OCI-LY7 (cell line): ENCODE data around the gene RAB24. TPM values are rescaled to one million over a fixed set of nuclear protein-coding genes. Genes with fewer than 3 reads are reported as not detected.

Experiments
- BruUV-seq: library from RNA; stranded (reverse); fragments of 400-500 nt; replicated peaks from 2 replicates; lab custom pipeline; 2021; lab: Mats Ljungman, UMichigan
- CTCF ChIA-PET: fragments of 300-600 bp; sonication (Branson Sonifier 250); formaldehyde crosslinking; loops from one replicate; lab custom pipeline; 2022; ENCODE audit warnings: antibody characterized with exemption; ENCODE audit not compliant: unreplicated experiment; lab: Charles Lee
- POLR2A ChIA-PET: fragments of 300-600 bp; sonication (Branson Sonifier 250); formaldehyde crosslinking; loops from one replicate; lab custom pipeline; 2022; ENCODE audit warnings: antibody characterized with exemption; lab: Charles Lee
- DNase-seq: peaks from one replicate; pipeline ENCODE4 v3.0.0-alpha.2; 2015; ENCODE audit warnings: low spot score
- H2AFZ ChIP-seq: fragments of 200-600 bp; sonication (generic), shearing (Covaris generic); 2 replicates; pipeline ENCODE4 v1.6.1; 2014; ENCODE audit warnings: mild to moderate bottlenecking, antibody characterized with exemption, low read length, moderate library complexity
- H3K27ac ChIP-seq: fragments of 200-600 bp; sonication (generic); 2 replicates; pipeline ENCODE4 v1.5.1; 2014; ENCODE audit warnings: mixed run types, low read depth, mild to moderate bottlenecking, moderate library complexity, low read length, inconsistent platforms; ENCODE audit not compliant: poor library complexity, severe bottlenecking
- H3K36me3 ChIP-seq: fragments of 200-600 bp; sonication (generic); 2 replicates; pipeline ENCODE4 v1.6.1; 2014; ENCODE audit warnings: mild to moderate bottlenecking, antibody characterized with exemption, low read length, moderate library complexity, mixed read lengths; ENCODE audit not compliant: insufficient read depth
- H3K4me1 ChIP-seq: fragments of 200-600 bp; sonication (generic); 2 replicates; pipeline ENCODE4 v1.5.1; 2014; ENCODE audit warnings: mild to moderate bottlenecking, low read length; ENCODE audit not compliant: insufficient read depth, poor library complexity, severe bottlenecking
- H3K4me2 ChIP-seq: fragments of 200-600 bp; sonication (generic); 2 replicates; pipeline ENCODE4 v1.6.1; 2014; ENCODE audit warnings: mild to moderate bottlenecking, low read length
- H3K4me3 ChIP-seq: fragments of 200-600 bp; sonication (generic); 2 replicates; pipeline ENCODE4 v1.5.1; 2014; ENCODE audit warnings: mild to moderate bottlenecking, low read depth, low read length; ENCODE audit not compliant: poor library complexity, severe bottlenecking
- H3K79me2 ChIP-seq: fragments of 200-600 bp; sonication (generic); 2 replicates; pipeline ENCODE4 v1.6.1; 2016; ENCODE audit warnings: low read depth, mild to moderate bottlenecking, low read length, moderate library complexity, mixed read lengths; ENCODE audit not compliant: insufficient read depth
- H3K9me2 ChIP-seq: fragments of 200-600 bp; sonication (generic); 2 replicates; pipeline ENCODE4 v1.6.1; 2016; ENCODE audit warnings: mild to moderate bottlenecking, low read length, mixed read lengths; ENCODE audit not compliant: insufficient read depth
- H3K9me3 ChIP-seq: fragments of 200-600 bp; sonication (generic); 2 replicates; pipeline ENCODE4 v1.6.1; 2014; ENCODE audit warnings: mild to moderate bottlenecking, mixed run types, low read length, mixed read lengths
- H4K20me1 ChIP-seq: fragments of 200-600 bp; sonication (generic); 2 replicates; pipeline ENCODE4 v1.6.1; 2014; ENCODE audit warnings: mild to moderate bottlenecking, antibody characterized with exemption, low read length, moderate library complexity, mixed read lengths; ENCODE audit not compliant: insufficient read depth
- EZH2phosphoT487 ChIP-seq: fragments of 200-600 bp; sonication (generic); IDR thresholded peaks from 2 replicates; pipeline ENCODE4 v1.6.1; 2018; ENCODE audit warnings: low read depth, borderline replicate concordance, mild to moderate bottlenecking, mixed run types, antibody characterized with exemption, low read length, moderate library complexity, mixed read lengths
- intact Hi-C: fragments of 100-400 bp; cut with micrococcal nuclease; formaldehyde crosslinking; loops from one replicate; pipeline ENCODE4 v1.10.0; 2022; ENCODE audit not compliant: unreplicated experiment
- total RNA-seq, 2 experiments: library from RNA; depleted of rRNA in 1 of 2; stranded (reverse); fragments of >200 nt in 1 of 2; shearing (Covaris generic) in 1 of 2; gene quantifications; 2 replicates each; pipeline ENCODE4 v1.2.3, GENCODE V29; 2014 to 2022
- TF ChIP-seq, protein P1 (sequence below): fragments of 200-600 bp; sonication (generic); conservative IDR thresholded peaks from 2 replicates; pipeline ENCODE4 v1.5.1; 2014; ENCODE audit warnings: mild to moderate bottlenecking, antibody characterized with exemption, low read length, moderate library complexity, mixed read lengths

RAB24 gene
- total RNA-seq, 2 experiments from 2014 or later = 25.8 to 36.1 TPM

DNA sequence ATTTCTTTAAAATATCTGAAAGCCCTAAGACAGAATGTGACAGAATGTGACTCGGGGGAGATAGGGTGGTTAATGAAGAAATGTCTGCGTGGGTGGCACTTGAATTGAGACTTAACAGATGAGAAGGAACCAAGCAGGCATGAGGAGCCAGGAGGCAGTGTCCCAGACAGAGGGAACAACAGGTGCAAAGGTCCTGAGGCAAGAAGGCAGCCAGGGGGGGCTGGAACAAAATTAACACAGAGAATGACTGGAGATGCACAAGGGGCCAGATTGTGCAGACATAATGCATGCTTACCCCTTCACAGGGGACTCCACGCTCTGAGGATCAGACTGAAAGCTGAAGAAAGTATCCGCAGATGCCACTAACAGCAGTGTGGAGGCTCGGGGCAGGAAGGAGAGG lies 46.2 kb upstream of the RAB24 start:
- no peak for DNase-seq
- intact Hi-C loops = loop anchor here (2.0 kb wide), 1 partner anchor 37 kb away; no protein-coding TSS in a partner anchor
- no peak overlapping the region for H2AFZ ChIP-seq
- H3K36me3 ChIP-seq = peaks cover 41% of the 10 kb centered on the region
- POLR2A ChIA-PET = interaction anchor here (0.7 to 5.4 kb wide), 4 partner anchors 11 to 420 kb away, joined by 3 to 35 read pairs (median 3); no protein-coding TSS in a partner anchor
- no peak overlapping the region for H3K27ac ChIP-seq
- peaks cover 37% of the 10 kb centered on the region for H3K4me1 ChIP-seq
- CTCF ChIA-PET = no interaction called here
- H3K9me2 ChIP-seq = no peaks in the 10 kb centered on the region
- no peak for TF ChIP-seq EZH2phosphoT487
- TF ChIP-seq, protein P1, sequence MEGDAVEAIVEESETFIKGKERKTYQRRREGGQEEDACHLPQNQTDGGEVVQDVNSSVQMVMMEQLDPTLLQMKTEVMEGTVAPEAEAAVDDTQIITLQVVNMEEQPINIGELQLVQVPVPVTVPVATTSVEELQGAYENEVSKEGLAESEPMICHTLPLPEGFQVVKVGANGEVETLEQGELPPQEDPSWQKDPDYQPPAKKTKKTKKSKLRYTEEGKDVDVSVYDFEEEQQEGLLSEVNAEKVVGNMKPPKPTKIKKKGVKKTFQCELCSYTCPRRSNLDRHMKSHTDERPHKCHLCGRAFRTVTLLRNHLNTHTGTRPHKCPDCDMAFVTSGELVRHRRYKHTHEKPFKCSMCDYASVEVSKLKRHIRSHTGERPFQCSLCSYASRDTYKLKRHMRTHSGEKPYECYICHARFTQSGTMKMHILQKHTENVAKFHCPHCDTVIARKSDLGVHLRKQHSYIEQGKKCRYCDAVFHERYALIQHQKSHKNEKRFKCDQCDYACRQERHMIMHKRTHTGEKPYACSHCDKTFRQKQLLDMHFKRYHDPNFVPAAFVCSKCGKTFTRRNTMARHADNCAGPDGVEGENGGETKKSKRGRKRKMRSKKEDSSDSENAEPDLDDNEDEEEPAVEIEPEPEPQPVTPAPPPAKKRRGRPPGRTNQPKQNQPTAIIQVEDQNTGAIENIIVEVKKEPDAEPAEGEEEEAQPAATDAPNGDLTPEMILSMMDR = no peak
- H4K20me1 ChIP-seq = peaks cover 11% of the 10 kb centered on the region; the same call in 1 of the 2 replicates
- no peaks in the 10 kb centered on the region for H3K9me3 ChIP-seq
- peaks cover 60% of the 10 kb centered on the region for H3K79me2 ChIP-seq
- peak overlapping the region; percentile 90 for H3K4me3 ChIP-seq
- peak overlapping the region; percentile 98 for H3K4me2 ChIP-seq
- no TSS peak for BruUV-seq

GRCh38 chr5:177349362-177349647 lies 45.8 kb upstream of the RAB24 start:
- ChIA-PET POLR2A (interaction anchor here (0.7 to 5.4 kb wide), 3 partner anchors 12 to 78 kb away, joined by 3 to 35 read pairs (median 5); no protein-coding TSS in a partner anchor), CTCF (no interaction called here)
- no peaks in the 10 kb centered on the region for H3K9me3 ChIP-seq
- H3K27ac ChIP-seq = no peak overlapping the region
- peaks cover 37% of the 10 kb centered on the region for H3K4me1 ChIP-seq
- H4K20me1 ChIP-seq = peaks cover 11% of the 10 kb centered on the region; the same call in 1 of the 2 replicates
- DNase-seq = no peak
- peak overlapping the region; percentile 98 for H3K4me2 ChIP-seq
- no peak for TF ChIP-seq EZH2phosphoT487
- TF ChIP-seq, protein P1 = no peak
- no peak overlapping the region for H2AFZ ChIP-seq
- BruUV-seq = no TSS peak
- H3K79me2 ChIP-seq = peaks cover 61% of the 10 kb centered on the region
- H3K9me2 ChIP-seq = no peaks in the 10 kb centered on the region
- intact Hi-C loops = no loop called here
- H3K4me3 ChIP-seq = peak overlapping the region; percentile 90
- peaks cover 43% of the 10 kb centered on the region for H3K36me3 ChIP-seq

GRCh38 chr5:177347699-177348098 lies 44.2 kb upstream of the RAB24 start:
- ChIA-PET POLR2A (no interaction called here), CTCF (no interaction called here)
- Histone ChIP-seq H3K36me3 (peaks cover 58% of the 10 kb centered on the region), H3K9me3 (no peaks in the 10 kb centered on the region), H4K20me1 (peaks cover 11% of the 10 kb centered on the region; the same call in 1 of the 2 replicates), H3K4me3 (no peak overlapping the region), H3K9me2 (no peaks in the 10 kb centered on the region), H3K4me1 (peaks cover 37% of the 10 kb centered on the region), H3K79me2 (peaks cover 78% of the 10 kb centered on the region), H3K4me2 (peak overlapping the region; percentile 8), H2AFZ (no peak overlapping the region), H3K27ac (no peak overlapping the region)
- intact Hi-C loops = no loop called here
- no TSS peak for BruUV-seq
- TF ChIP-seq EZH2phosphoT487 = no peak
- TF ChIP-seq, protein P1 = no peak
- DNase-seq = no peak
